HG03045 (cell line): Measurements from ENCODE around the gene STRA8.

Experiments
- ATAC-seq: cut with Tn5 transposase; IDR thresholded peaks from one replicate; pipeline ENCODE4 v1.9.1; 2021; ENCODE audit warnings: mild to moderate bottlenecking, moderate library complexity; ENCODE audit not compliant: unreplicated experiment

STRA8 gene

DNA sequence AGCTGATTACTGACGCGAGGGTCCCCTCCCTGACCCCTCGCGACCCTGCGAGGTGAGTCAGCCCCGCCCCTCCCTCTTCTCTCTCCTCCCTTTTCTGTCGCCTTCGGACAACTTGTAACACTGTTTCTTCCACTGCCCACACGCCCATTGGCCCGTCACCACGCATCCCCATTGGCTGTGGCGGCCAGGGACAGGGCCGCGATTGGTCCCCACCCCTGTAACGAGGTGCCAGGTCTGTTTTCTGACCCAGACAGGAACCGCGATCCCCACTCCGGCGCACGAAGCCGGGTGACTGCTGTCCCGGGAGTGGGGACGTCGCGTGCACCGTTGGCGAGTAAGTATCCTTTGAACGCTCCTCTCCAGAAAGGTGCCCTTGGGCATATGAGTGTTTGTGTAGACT lies at the start of gene STRA8:
STRA8 (plus strand) TSS at position 269 of the 400 bp plus-strand sequence. CDS start 6,687 bp downstream, outside the sequence.
- no peak for ATAC-seq

DNA sequence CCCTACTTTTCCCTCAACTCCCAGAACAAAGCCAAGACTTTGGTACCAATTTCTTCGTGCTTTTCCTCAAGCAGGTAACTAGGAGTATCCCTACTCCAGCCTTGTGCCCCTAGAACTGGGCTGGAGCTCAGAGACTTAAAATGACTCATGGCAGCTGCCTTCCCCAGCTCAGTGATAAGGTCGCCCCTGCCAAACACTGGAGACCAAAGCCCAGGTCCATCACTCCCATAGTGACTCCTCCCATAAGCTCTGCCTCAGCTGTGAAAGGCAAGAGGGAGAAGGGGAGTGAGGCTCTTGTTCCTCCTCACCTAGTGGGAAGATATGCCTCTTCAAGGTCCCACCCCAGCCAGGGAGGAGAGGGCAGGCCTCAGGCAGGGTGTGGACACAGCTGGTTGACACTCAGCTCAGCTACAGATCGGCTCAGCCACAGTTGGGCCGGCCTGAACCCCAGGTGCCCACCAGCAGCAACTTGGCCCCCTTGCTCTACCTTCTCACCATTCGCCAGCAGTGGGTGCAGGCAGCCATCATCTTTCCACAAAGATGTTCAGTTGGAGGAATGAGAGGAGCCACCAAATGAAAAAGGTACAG lies 49.3 kb upstream of the STRA8 start:
- ATAC-seq = no peak

- ATAC-seq = no peak
Observed at GRCh38 chr7:135185471-135186260, 48.0 kb upstream of the STRA8 start.

- no peak for ATAC-seq
Observed at GRCh38 chr7:135186261-135186540, 47.4 kb upstream of the STRA8 start.

DNA sequence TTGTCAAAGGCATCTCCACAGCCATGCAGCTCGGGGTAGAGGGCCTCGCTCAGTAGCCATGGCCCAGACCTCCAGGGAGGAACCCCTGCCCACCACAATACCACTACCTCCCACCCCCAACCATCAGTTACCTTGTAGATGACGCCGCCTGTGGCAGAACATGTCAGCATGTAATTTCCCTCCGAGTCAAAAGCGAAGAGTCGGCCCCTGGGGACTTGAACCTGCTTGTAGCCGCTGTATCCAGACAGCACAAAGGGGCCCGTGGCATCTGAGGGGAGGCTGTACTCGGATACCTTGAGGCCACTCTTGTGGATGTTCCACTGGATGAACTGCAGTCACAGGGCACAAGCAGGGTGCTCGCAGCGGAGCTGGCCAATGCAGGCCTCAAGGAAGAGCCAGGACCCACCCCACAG lies 46.8 kb upstream of the STRA8 start:
- peak; percentile 54 for ATAC-seq

DNA sequence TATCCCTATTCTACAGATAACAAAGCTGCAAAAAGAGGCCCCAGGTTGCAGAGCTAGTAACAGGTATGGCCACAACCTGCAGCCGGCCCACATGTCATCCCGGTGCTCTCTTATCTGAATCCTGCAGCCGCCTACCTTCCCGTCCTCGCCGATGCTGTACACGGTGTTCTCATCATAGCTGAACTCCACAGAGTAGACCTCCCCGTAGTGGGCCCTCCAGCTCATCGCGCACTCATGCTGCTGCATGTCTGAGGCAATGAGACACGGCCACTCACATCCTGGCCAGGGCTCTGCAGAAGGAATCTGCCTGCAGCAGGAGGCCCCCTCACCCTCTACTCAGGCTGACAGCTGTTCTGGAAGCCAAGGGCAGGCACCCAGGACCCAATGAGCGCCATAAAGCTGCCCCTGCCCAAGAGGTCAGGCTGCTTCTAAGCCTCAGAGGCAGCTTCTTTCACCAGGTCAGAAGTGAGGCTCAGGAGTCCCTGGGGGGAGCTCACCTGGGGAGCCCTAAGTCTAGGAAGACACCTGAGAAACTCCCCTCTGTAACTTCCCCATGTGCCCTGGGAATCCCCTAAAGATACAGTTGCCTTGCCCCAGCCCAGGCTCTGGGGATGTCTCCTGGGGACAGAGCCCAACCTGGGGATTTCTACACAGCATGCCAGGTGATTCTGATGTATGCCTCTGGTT lies 45.2 kb upstream of the STRA8 start:
- ATAC-seq = peak; percentile 39

- ATAC-seq = no peak
Observed at GRCh38 chr7:135189221-135189662, 44.4 kb upstream of the STRA8 start.

- no peak for ATAC-seq
Observed at GRCh38 chr7:135189961-135190360, 43.7 kb upstream of the STRA8 start.

DNA sequence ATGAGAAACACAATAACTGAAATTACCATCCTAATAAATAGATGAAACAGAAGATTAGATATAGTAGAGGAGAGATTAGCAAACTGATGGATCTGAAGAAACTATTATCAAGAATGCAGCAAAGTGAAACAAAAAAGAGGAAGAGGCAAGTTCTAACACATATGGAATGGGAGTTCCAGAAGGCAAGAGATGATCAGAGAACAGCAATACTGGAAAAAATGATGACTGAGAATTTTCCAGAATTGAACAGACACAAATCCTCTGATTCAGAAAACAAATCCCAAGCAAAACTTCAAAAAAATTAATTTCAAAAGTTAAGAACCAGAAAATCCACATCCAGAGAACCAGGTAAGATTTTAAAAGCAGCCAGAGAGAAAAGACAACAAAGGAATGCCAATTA lies 42.9 kb upstream of the STRA8 start:
- no peak for ATAC-seq

GRCh38 chr7:135192914-135193536 lies 40.6 kb upstream of the STRA8 start:
- no peak for ATAC-seq

DNA sequence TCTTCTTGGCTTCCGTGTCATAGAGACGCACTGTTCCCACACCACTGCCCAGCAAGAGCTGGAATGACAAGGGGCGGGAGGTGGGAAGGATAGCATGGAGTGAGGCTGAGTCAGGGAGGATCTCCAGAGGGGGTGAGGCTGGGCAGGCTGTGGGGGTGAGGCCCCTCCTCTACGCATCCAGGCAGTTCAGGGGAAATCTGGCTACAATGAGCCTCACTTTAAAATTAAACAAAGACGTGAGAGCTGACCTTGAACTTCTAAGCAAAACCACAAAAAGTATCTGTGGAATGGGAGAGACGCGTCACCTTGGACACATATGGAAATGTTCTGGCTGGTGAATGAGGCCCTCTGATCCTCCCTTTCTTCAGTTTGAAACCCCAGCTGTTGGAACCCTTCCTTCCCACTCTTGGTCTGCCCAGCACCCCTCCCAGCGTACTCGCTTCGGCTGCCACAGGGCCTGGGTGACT lies 40.0 kb upstream of the STRA8 start:
- no peak for ATAC-seq

DNA sequence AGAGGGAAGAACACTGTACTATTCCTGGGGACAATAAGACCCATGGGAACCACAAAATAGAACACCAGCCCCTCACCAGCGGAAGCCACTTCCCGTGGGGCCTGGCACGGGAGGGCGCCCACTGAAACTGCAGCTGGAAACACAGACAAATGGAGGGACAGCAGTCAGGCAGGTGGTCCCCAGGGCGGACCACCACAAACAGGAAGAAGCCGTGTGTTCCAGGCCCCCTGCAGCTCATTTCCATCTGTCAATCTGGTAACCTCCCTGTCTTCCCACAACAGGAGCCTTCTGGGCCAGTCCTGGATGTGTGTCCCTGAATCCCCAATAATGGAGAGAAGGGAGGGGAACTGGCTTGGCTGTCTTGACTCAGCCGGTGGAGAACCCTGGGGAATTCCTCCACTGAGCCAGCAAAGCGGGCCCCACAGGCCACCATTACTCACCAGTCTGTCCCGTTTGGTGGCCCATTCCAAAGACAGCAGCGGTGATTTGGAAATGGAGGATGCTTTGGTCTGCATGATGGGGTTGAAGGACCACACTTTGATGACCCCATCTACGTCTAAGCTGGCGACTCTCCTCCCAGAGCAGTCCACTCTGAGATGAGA lies 39.0 kb upstream of the STRA8 start:
- no peak for ATAC-seq

DNA sequence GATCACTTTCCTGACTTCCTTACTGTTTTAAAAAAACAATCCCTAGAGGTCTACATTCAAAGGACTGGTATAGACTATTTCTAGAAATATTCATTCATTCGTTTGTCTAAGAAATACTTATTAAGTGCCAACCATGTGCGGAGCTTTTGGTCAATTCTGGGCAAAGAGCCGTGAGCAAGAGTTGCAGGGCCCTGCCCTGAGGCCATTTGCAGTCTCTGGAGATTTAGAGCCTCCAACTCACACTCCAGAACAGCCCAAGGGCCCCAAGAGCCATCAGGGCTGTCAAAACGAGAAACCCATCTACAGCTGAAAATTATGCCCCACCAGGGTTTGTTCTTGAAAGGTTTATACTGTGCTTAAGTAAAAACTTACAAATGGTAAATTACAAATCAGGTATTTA lies 38.5 kb upstream of the STRA8 start:
- no peak for ATAC-seq

GRCh38 chr7:135195968-135196629 lies 37.5 kb upstream of the STRA8 start:
- ATAC-seq = no peak

- peak; percentile 52 for ATAC-seq
Observed at GRCh38 chr7:135197343-135197742, 36.3 kb upstream of the STRA8 start.

- no peak for ATAC-seq
Observed at GRCh38 chr7:135197906-135198655, 35.6 kb upstream of the STRA8 start.

- ATAC-seq = no peak
Observed at GRCh38 chr7:135199439-135199838, 34.2 kb upstream of the STRA8 start.

GRCh38 chr7:135200821-135201331 lies 32.8 kb upstream of the STRA8 start:
- no peak for ATAC-seq

DNA sequence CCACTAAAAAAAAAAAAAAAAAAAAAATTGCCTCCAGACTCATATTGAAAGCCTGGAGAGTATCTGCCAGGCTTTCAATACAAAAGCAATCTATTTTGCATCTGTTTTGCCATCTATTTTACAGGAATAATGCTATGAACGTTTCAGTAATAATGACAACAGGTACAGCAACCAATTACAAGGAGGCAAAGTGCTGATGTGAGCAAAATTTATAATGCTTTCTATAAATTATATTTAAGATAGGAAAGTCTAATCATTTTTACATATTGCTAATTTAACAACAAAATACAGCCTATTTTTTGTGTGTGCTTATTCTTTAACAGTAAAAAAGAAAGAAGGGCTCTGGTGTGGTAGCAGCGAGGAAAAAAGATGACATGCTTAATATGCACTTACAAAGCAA lies 32.3 kb upstream of the STRA8 start:
- no peak for ATAC-seq

DNA sequence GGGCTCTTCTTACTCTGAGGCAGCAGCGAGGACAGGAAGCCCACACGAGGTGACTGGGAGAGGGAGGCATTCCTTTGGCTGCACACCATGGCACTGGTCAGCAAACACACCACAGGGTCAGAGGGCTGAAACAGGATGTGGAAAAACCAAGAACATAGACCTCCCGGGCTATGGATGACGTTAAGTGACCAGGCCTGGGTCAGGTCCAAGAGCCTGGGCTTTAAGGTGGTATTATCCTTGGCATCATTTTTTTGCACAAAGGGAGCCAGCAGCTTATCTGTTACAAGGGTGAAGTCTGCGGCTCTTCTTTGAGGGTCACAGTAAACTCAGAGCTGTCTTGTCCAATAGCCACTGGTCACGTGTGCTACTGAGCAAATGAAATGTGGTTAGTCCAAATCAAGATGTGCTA lies 29.3 kb upstream of the STRA8 start:
- no peak for ATAC-seq
